NT2/D1 (cell line): ENCODE results near the gene NKX2-2.

Experiments used
- DNase-seq: peaks from one replicate; pipeline ENCODE4 v3.0.0-alpha.2; 2011; ENCODE audit warnings: low read depth, low spot score
- H3K27me3 ChIP-seq: 2 replicates; pipeline ENCODE4 v1.6.0; 2011; ENCODE audit warnings: mild to moderate bottlenecking; ENCODE audit not compliant: insufficient read length, insufficient read depth
- H3K36me3 ChIP-seq: 2 replicates; pipeline ENCODE4 v1.6.1; 2011; ENCODE audit warnings: mild to moderate bottlenecking, low read length, mixed read lengths; ENCODE audit not compliant: insufficient read depth, insufficient read length
- H3K4me1 ChIP-seq: 2 replicates; pipeline ENCODE4 v1.5.1; 2011; ENCODE audit not compliant: insufficient read depth, insufficient read length
- H3K4me3 ChIP-seq: 2 replicates; pipeline ENCODE4 v1.5.1; 2011; ENCODE audit warnings: low read depth; ENCODE audit not compliant: insufficient read length
- H3K9ac ChIP-seq: 2 replicates; pipeline ENCODE4 v1.6.0; 2011; ENCODE audit warnings: low read depth; ENCODE audit not compliant: insufficient read length
- H3K9me3 ChIP-seq: 2 replicates; pipeline ENCODE4 v1.5.1; 2011; ENCODE audit warnings: mild to moderate bottlenecking, low read length; ENCODE audit not compliant: insufficient read depth
- SUZ12 ChIP-seq: IDR thresholded peaks from 2 replicates; pipeline ENCODE4 v1.6.1; 2011; ENCODE audit not compliant: insufficient read length, insufficient read depth; ENCODE audit errors: extremely low read depth
- YY1 ChIP-seq: IDR thresholded peaks from 2 replicates; pipeline ENCODE4 v1.6.1; 2011; ENCODE audit not compliant: insufficient read length, insufficient read depth
- ZNF274 ChIP-seq: IDR thresholded peaks from 2 replicates; pipeline ENCODE4 v1.6.1; 2011; ENCODE audit warnings: mild to moderate bottlenecking, low read depth, low read length

Gene NKX2-2

GRCh38 chr20:21516180-21516567 lies 2.3 kb upstream of the NKX2-2 start:
- H3K9ac ChIP-seq = no peak overlapping the region
- no peak overlapping the region for H3K4me3 ChIP-seq
- H3K9me3 ChIP-seq = no peaks in the 10 kb centered on the region
- no peak for DNase-seq
- H3K27me3 ChIP-seq = peaks cover 91% of the 10 kb centered on the region
- TF ChIP-seq SUZ12 = no peak
- TF ChIP-seq ZNF274 = no peak
- TF ChIP-seq YY1 = no peak
- H3K36me3 ChIP-seq = no peaks in the 10 kb centered on the region
- H3K4me1 ChIP-seq = peaks cover 12% of the 10 kb centered on the region

- Histone ChIP-seq H3K27me3 (peaks cover 90% of the 10 kb centered on the region), H3K4me3 (peak overlapping the region; percentile 18), H3K36me3 (no peaks in the 10 kb centered on the region), H3K4me1 (peaks cover 10% of the 10 kb centered on the region), H3K9me3 (no peaks in the 10 kb centered on the region), H3K9ac (no peak overlapping the region)
- no peak for DNase-seq
- TF ChIP-seq SUZ12 = peak; percentile 83
- no peak for TF ChIP-seq YY1
- no peak for TF ChIP-seq ZNF274
These were observed 1.7 kb upstream of the NKX2-2 start for GRCh38 chr20:21515300-21516179.

- no peaks in the 10 kb centered on the region for H3K9me3 ChIP-seq
- no peaks in the 10 kb centered on the region for H3K36me3 ChIP-seq
- no peak overlapping the region for H3K9ac ChIP-seq
- H3K27me3 ChIP-seq = peaks cover 90% of the 10 kb centered on the region
- TF ChIP-seq ZNF274 (no peak), YY1 (no peak), SUZ12 (no peak)
- H3K4me3 ChIP-seq = peak overlapping the region; percentile 11
- no peak for DNase-seq
- peaks cover 13% of the 10 kb centered on the region for H3K4me1 ChIP-seq
These were observed 838 bp upstream of the NKX2-2 start for GRCh38 chr20:21514553-21515251.

GRCh38 chr20:21513181-21513663 lies 642 bp downstream of the NKX2-2 start:
- no peaks in the 10 kb centered on the region for H3K36me3 ChIP-seq
- peaks cover 90% of the 10 kb centered on the region for H3K27me3 ChIP-seq
- peak; percentile 46 for TF ChIP-seq SUZ12
- TF ChIP-seq ZNF274 = no peak
- no peak for TF ChIP-seq YY1
- no peak for DNase-seq
- H3K9me3 ChIP-seq = no peaks in the 10 kb centered on the region
- H3K4me1 ChIP-seq = peaks cover 8% of the 10 kb centered on the region
- H3K4me3 ChIP-seq = peak overlapping the region; percentile 15
- no peak overlapping the region for H3K9ac ChIP-seq

GRCh38 chr20:21512634-21513180 lies 1.2 kb downstream of the NKX2-2 start:
- Histone ChIP-seq H3K9me3 (no peaks in the 10 kb centered on the region), H3K36me3 (no peaks in the 10 kb centered on the region), H3K27me3 (peaks cover 90% of the 10 kb centered on the region), H3K4me3 (no peak overlapping the region), H3K9ac (no peak overlapping the region), H3K4me1 (peaks cover 8% of the 10 kb centered on the region)
- no peak for DNase-seq
- peak; percentile 91 for TF ChIP-seq SUZ12
- no peak for TF ChIP-seq YY1

- TF ChIP-seq SUZ12 = peak; percentile 93
- no peak for TF ChIP-seq YY1
- H3K27me3 ChIP-seq = peaks cover 90% of the 10 kb centered on the region
- H3K36me3 ChIP-seq = no peaks in the 10 kb centered on the region
- peaks cover 8% of the 10 kb centered on the region for H3K4me1 ChIP-seq
- no peak overlapping the region for H3K9ac ChIP-seq
- DNase-seq = no peak
- no peak overlapping the region for H3K4me3 ChIP-seq
- no peaks in the 10 kb centered on the region for H3K9me3 ChIP-seq
These were observed 1.8 kb downstream of the NKX2-2 start for GRCh38 chr20:21511850-21512633.

- Histone ChIP-seq H3K36me3 (no peaks in the 10 kb centered on the region), H3K27me3 (peaks cover 90% of the 10 kb centered on the region), H3K9me3 (no peaks in the 10 kb centered on the region), H3K4me1 (peaks cover 8% of the 10 kb centered on the region), H3K4me3 (no peak overlapping the region), H3K9ac (no peak overlapping the region)
- no peak for TF ChIP-seq ZNF274
- DNase-seq = no peak
These were observed 2.4 kb downstream of the NKX2-2 start for GRCh38 chr20:21511485-21511849.
